Neutrophil (primary cell): ENCODE measurements around the gene SULT4A1.

Experiments used
- H3K27ac ChIP-seq: fragments of 200-600 bp; sonication (generic); 2 replicates; pipeline ENCODE4 v1.5.1; 2016; ENCODE audit warnings: mild to moderate bottlenecking, moderate library complexity
- H3K27me3 ChIP-seq: fragments of 200-600 bp; sonication (generic); 2 replicates; pipeline ENCODE4 v1.6.0; 2016; ENCODE audit warnings: mild to moderate bottlenecking
- H3K36me3 ChIP-seq: fragments of 200-600 bp; sonication (generic); 2 replicates; pipeline ENCODE4 v1.5.1; 2017
- H3K4me1 ChIP-seq, 2 experiments: fragments of 200-600 bp in 1 of 2; sonication (generic) in 1 of 2; 1 replicate in 1 of 2; 2 replicates in 1 of 2; pipeline versions ENCODE4 v1.5.1 to v1.6.1; 2013 to 2016; ENCODE audit warnings: low read depth in 1 of 2, low read length in 1 of 2, mild to moderate bottlenecking in 1 of 2, moderate library complexity in 1 of 2; ENCODE audit not compliant: control insufficient read depth in 1 of 2, insufficient read depth in 1 of 2
- H3K4me3 ChIP-seq, 2 experiments: fragments of 200-600 bp in 1 of 2; sonication (generic) in 1 of 2; 1 replicate in 1 of 2; 2 replicates in 1 of 2; pipeline ENCODE4 v1.5.1; 2013 to 2016; ENCODE audit warnings: low read depth in 1 of 2, low read length in 1 of 2, mild to moderate bottlenecking in 1 of 2, moderate library complexity in 1 of 2
- H3K9me3 ChIP-seq: fragments of 200-600 bp; sonication (generic); 2 replicates; pipeline ENCODE4 v1.5.1; 2016
- TF ChIP-seq, protein P1 (sequence below): fragments of 200-600 bp; sonication (generic); IDR thresholded peaks from 2 replicates; pipeline ENCODE4 v1.5.1; 2016; ENCODE audit warnings: antibody characterized with exemption

SULT4A1 gene

DNA sequence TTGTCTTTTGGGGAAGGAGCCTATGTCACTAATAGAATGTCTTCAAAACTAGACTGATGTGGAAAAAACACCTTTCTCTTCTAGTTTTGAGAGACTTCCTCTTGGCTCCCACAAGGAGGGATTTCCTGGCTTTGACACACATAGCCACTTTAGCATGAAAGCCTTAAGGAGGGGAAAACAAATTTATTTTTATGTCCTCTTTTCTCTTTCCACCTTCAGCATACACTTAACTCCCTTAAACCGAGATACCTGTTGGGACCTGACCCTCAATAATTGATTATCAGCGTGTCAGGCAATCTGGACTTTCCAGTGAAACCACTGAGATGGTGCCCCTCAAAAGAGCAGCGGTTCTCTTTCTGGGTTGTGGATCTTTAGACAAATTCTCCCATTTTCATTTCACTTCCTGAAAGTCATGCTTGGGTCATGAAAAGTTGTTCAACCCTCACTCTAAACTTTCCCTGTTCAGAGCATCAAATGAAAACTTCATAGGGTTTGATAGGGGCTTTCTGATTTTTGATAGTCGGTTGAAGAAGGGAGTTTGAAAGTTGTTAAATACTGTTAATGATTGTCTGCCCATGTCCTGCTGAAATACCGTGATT, 59.3 kb downstream of the SULT4A1 start:
- no peaks in the 10 kb centered on the region for H3K36me3 ChIP-seq
- H3K4me3 ChIP-seq = no peak overlapping the region
- H3K9me3 ChIP-seq = no peaks in the 10 kb centered on the region
- H3K4me1 ChIP-seq = no peaks in the 10 kb centered on the region
- TF ChIP-seq, protein P1, sequence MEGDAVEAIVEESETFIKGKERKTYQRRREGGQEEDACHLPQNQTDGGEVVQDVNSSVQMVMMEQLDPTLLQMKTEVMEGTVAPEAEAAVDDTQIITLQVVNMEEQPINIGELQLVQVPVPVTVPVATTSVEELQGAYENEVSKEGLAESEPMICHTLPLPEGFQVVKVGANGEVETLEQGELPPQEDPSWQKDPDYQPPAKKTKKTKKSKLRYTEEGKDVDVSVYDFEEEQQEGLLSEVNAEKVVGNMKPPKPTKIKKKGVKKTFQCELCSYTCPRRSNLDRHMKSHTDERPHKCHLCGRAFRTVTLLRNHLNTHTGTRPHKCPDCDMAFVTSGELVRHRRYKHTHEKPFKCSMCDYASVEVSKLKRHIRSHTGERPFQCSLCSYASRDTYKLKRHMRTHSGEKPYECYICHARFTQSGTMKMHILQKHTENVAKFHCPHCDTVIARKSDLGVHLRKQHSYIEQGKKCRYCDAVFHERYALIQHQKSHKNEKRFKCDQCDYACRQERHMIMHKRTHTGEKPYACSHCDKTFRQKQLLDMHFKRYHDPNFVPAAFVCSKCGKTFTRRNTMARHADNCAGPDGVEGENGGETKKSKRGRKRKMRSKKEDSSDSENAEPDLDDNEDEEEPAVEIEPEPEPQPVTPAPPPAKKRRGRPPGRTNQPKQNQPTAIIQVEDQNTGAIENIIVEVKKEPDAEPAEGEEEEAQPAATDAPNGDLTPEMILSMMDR = no peak
- no peak overlapping the region for H3K27ac ChIP-seq
- H3K27me3 ChIP-seq = peaks cover 47% of the 10 kb centered on the region

DNA sequence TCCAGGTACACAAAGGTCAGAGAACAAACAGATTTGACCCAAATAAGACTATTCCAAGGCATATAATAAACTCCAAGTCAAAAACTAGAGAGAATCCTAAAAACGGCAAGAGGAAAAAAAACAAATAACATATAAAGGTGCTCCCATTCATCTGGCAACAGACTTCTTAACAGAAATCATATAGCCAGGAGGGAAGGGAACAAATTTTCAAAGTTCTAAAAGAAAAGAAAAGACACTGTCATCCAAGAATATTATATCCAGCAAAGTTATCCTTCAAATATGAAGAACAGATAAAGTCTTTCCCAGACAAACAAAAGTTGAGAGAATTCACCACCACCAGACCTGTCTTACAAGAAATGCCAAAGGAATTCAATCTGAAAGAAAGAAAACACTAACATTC, 61.3 kb downstream of the SULT4A1 start:
- Histone ChIP-seq H3K4me1 (no peaks in the 10 kb centered on the region), H3K4me3 (no peak overlapping the region), H3K27me3 (peaks cover 35% of the 10 kb centered on the region), H3K27ac (no peak overlapping the region), H3K9me3 (no peaks in the 10 kb centered on the region), H3K36me3 (no peaks in the 10 kb centered on the region)
- TF ChIP-seq, protein P1 = no peak

DNA sequence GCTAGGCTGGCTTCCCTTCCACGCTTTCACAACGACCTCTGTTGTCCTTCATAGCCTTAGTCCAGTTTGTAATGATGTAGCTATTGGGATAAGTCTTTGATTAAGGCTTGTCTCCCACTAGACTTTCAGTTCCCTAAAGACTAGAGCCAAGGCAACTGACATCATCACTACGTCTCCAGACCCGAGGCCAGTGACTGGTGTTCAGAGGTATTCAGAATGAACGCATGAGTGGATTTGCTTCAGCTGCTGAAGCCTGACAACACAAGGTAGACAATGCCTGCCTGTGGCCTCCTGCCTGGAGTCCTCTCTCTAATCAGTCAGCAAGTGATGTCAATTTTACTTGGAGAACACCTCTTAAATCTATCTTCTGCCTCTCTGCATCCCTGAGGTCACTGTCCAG, 63.8 kb downstream of the SULT4A1 start:
- H3K27me3 ChIP-seq = peaks cover 26% of the 10 kb centered on the region
- no peak overlapping the region for H3K27ac ChIP-seq
- no peaks in the 10 kb centered on the region for H3K36me3 ChIP-seq
- no peaks in the 10 kb centered on the region for H3K9me3 ChIP-seq
- no peaks in the 10 kb centered on the region for H3K4me1 ChIP-seq
- TF ChIP-seq, protein P1 = no peak
- no peak overlapping the region for H3K4me3 ChIP-seq

DNA sequence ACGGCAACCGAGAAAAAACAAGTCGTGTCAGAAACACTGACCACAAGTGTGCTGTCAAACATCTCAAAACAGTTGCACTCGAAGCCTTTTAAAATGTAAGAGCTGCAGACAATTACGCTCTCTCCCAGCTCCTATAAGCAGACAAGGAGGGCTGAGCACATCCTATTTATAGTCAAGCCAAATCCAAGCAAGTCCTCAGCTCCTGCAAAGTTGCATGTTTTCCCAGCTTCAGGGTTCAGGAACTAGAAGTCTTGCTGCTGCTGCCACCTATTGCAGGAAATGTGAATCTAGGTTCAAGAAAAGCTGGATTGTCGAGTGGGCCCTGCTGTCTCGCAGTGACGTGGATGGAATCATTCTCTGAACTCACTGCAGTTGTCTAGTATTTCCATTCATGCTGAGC, 65.7 kb downstream of the SULT4A1 start:
- no peaks in the 10 kb centered on the region for H3K9me3 ChIP-seq
- peaks cover 14% of the 10 kb centered on the region for H3K27me3 ChIP-seq
- H3K27ac ChIP-seq = no peak overlapping the region
- no peak overlapping the region for H3K4me3 ChIP-seq
- TF ChIP-seq, protein P1 = no peak
- H3K4me1 ChIP-seq = no peaks in the 10 kb centered on the region
- no peaks in the 10 kb centered on the region for H3K36me3 ChIP-seq

DNA sequence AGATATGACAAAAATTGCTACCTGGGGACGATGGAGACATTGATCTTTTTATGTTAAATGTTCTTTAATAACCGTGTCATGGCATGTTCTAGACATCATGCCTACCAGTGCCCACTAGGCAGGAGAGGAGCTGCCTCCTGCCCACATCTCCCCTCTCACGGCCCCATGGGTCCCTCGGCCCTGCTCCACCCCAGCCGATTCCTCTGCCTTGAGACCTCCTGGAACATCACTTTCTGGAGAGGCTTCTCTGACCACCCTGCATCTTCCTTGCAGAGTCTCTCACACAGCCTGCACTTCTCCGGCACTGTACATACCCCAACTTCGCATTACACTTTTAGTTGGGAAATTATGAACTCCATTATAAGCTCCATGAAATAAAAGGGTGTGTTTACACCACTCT, 67.0 kb downstream of the SULT4A1 start:
- no peaks in the 10 kb centered on the region for H3K4me1 ChIP-seq
- no peak overlapping the region for H3K27ac ChIP-seq
- H3K4me3 ChIP-seq = no peak overlapping the region
- H3K36me3 ChIP-seq = no peaks in the 10 kb centered on the region
- TF ChIP-seq, protein P1 = no peak
- H3K27me3 ChIP-seq = peaks cover 14% of the 10 kb centered on the region
- H3K9me3 ChIP-seq = no peaks in the 10 kb centered on the region

DNA sequence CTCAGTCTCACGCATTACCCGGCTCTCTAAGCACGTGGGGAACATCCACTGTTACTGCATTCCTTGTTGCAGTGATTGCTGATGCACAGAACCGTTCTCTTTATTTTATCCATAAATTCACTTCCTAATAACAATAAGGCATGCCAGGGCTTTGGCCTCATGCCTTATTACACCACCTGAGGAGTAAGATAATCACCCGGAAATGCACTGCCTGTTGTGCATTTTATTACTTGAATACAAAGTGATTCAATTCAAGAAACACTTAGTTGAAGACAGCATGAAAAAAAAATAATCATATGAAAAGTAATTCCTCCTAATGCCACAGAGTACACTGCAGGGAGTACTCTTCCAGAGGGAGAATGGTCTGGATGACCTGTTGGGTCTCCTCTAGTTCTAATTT, 69.4 kb downstream of the SULT4A1 start:
- Histone ChIP-seq H3K4me3 (no peak overlapping the region), H3K27me3 (peaks cover 13% of the 10 kb centered on the region), H3K4me1 (no peaks in the 10 kb centered on the region), H3K9me3 (no peaks in the 10 kb centered on the region), H3K36me3 (no peaks in the 10 kb centered on the region), H3K27ac (no peak overlapping the region)
- TF ChIP-seq, protein P1 = no peak
